ENCODE results near the gene ZNF414.

Gene ZNF414

GRCh38 chr19:8468761-8469373, 45.1 kb downstream of the ZNF414 start:
- Histone ChIP-seq H3K27me3 (no peaks in the 10 kb centered on the region), H3K9me3 (no peaks in the 10 kb centered on the region), H3K4me3 (ENCODE audit: low read depth, low read length) (no peak overlapping the region), H3K36me3 (peaks cover 99% of the 10 kb centered on the region), H3K4me1 (peaks cover 7% of the 10 kb centered on the region)
- no peak for DNase-seq
- no peak for TF ChIP-seq CTCF (IDR thresholded peaks at IDR 0.05; ENCODE audit: low read depth, low read length)

- peaks cover 7% of the 10 kb centered on the region for H3K4me1 ChIP-seq
- no peak overlapping the region for H3K4me3 ChIP-seq (ENCODE audit: low read depth, low read length)
- H3K27me3 ChIP-seq: no peaks in the 10 kb centered on the region
- no peak for DNase-seq
- TF ChIP-seq CTCF (IDR thresholded peaks at IDR 0.05; ENCODE audit: low read depth, low read length): no peak
- no peaks in the 10 kb centered on the region for H3K9me3 ChIP-seq
- H3K36me3 ChIP-seq: peaks cover 98% of the 10 kb centered on the region
Observed at GRCh38 chr19:8468124-8468523, 45.8 kb downstream of the ZNF414 start.

DNA sequence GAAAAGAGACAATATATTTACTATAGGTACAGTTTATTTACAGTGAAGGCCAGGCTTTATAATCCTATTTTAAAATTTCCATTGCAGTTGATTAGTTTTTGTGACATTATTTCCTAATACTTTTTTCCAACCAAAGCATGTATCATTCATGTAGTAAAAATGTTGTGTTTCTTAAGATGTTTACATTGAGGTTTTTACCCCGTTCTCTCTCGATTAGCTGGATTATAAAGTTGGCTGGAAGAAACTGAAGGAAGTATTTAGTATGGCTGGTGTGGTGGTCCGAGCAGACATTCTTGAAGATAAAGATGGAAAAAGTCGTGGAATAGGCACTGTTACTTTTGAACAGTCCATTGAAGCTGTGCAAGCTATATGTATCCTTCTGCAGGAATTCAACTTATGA, 47.9 kb downstream of the ZNF414 start:
- H3K4me1 ChIP-seq: peaks cover 7% of the 10 kb centered on the region
- H3K27me3 ChIP-seq: no peaks in the 10 kb centered on the region
- H3K4me3 ChIP-seq (ENCODE audit: low read depth, low read length): no peak overlapping the region
- TF ChIP-seq CTCF (IDR thresholded peaks at IDR 0.05; ENCODE audit: low read depth, low read length): no peak
- no peaks in the 10 kb centered on the region for H3K9me3 ChIP-seq
- peaks cover 80% of the 10 kb centered on the region for H3K36me3 ChIP-seq
- no peak for DNase-seq

GRCh38 chr19:8463365-8463764, 50.6 kb downstream of the ZNF414 start:
- TF ChIP-seq CTCF (IDR thresholded peaks at IDR 0.05; ENCODE audit: low read depth, low read length): no peak
- no peak for DNase-seq
- Histone ChIP-seq H3K4me1 (no peaks in the 10 kb centered on the region), H3K36me3 (peaks cover 66% of the 10 kb centered on the region), H3K27me3 (no peaks in the 10 kb centered on the region), H3K4me3 (ENCODE audit: low read depth, low read length) (no peak overlapping the region), H3K9me3 (no peaks in the 10 kb centered on the region)

- Histone ChIP-seq H3K9me3 (no peaks in the 10 kb centered on the region), H3K4me3 (ENCODE audit: low read depth, low read length) (no peak overlapping the region), H3K36me3 (peaks cover 64% of the 10 kb centered on the region), H3K27me3 (no peaks in the 10 kb centered on the region), H3K4me1 (no peaks in the 10 kb centered on the region)
- DNase-seq: no peak
- no peak for TF ChIP-seq CTCF (IDR thresholded peaks at IDR 0.05; ENCODE audit: low read depth, low read length)
Observed at GRCh38 chr19:8462571-8462970, 51.4 kb downstream of the ZNF414 start.

GRCh38 chr19:8461891-8462290, 52.1 kb downstream of the ZNF414 start:
- no peak for TF ChIP-seq CTCF (IDR thresholded peaks at IDR 0.05; ENCODE audit: low read depth, low read length)
- H3K36me3 ChIP-seq: peaks cover 62% of the 10 kb centered on the region
- H3K9me3 ChIP-seq: no peaks in the 10 kb centered on the region
- H3K27me3 ChIP-seq: no peaks in the 10 kb centered on the region
- H3K4me1 ChIP-seq: peaks cover 5% of the 10 kb centered on the region
- no peak for DNase-seq
- no peak overlapping the region for H3K4me3 ChIP-seq (ENCODE audit: low read depth, low read length)

Data from BE2C (cell line).